Muscle of back (tissue), 13 donors: ENCODE data around the gene GLA. TPM values are rescaled to one million over a fixed set of nuclear protein-coding genes. Genes with fewer than 3 reads are reported as not detected.

Experiments
- DNase-seq, 3 donors: peaks; one replicate each; pipeline versions ENCODE4 v3.0.0 to v3.0.0-alpha.2; 2013
- long read RNA-seq, 9 donors: transcript quantifications; one replicate each; lab custom pipeline, GENCODE V29; 2026
- polyA plus RNA-seq, 10 donors: library from polyadenylated mRNA; unstranded; fragments of 120-200 nt; gene quantifications; one replicate each; pipeline ENCODE4 v1.2.1, GENCODE V29; 2013; ENCODE audit not compliant: insufficient read length in 10 of 10

Gene GLA
- 10 to 100 TPM; 15.2 to 25.6 (median 17.5) TPM for polyA plus RNA-seq
- long read RNA-seq, donor 1, partial matches to known transcripts: 0 of 5 reads
- long read RNA-seq, donor 1, other reads (novel, unspliced or antisense): 0 of 5 reads
- long read RNA-seq, donor 2, partial matches to known transcripts: 0 of 6 reads
- long read RNA-seq, donor 2, other reads (novel, unspliced or antisense): 0 of 6 reads
- long read RNA-seq, donor 3: 0 reads
- long read RNA-seq, donor 4, partial matches to known transcripts: 0 of 4 reads
- long read RNA-seq, donor 4, other reads (novel, unspliced or antisense): 0 of 4 reads
- long read RNA-seq, donor 5, partial matches to known transcripts: 0 of 3 reads
- long read RNA-seq, donor 5, other reads (novel, unspliced or antisense): 0 of 3 reads
- long read RNA-seq, donor 6, partial matches to known transcripts: 0 of 5 reads
- long read RNA-seq, donor 6, other reads (novel, unspliced or antisense): 0 of 5 reads
- long read RNA-seq, donor 7, transcript GLA-201 (7 exons, 1,318 nt): major isoform, 5 of 6 reads
- long read RNA-seq, donor 7, partial matches to known transcripts: 0 of 6 reads
- long read RNA-seq, donor 7, other reads (novel, unspliced or antisense): 0 of 6 reads
- long read RNA-seq, donor 8, partial matches to known transcripts: 0 of 2 reads
- long read RNA-seq, donor 8, other reads (novel, unspliced or antisense): 0 of 2 reads
- long read RNA-seq, donor 9, partial matches to known transcripts: 0 of 1 reads
- long read RNA-seq, donor 9, other reads (novel, unspliced or antisense): 0 of 1 reads

DNA sequence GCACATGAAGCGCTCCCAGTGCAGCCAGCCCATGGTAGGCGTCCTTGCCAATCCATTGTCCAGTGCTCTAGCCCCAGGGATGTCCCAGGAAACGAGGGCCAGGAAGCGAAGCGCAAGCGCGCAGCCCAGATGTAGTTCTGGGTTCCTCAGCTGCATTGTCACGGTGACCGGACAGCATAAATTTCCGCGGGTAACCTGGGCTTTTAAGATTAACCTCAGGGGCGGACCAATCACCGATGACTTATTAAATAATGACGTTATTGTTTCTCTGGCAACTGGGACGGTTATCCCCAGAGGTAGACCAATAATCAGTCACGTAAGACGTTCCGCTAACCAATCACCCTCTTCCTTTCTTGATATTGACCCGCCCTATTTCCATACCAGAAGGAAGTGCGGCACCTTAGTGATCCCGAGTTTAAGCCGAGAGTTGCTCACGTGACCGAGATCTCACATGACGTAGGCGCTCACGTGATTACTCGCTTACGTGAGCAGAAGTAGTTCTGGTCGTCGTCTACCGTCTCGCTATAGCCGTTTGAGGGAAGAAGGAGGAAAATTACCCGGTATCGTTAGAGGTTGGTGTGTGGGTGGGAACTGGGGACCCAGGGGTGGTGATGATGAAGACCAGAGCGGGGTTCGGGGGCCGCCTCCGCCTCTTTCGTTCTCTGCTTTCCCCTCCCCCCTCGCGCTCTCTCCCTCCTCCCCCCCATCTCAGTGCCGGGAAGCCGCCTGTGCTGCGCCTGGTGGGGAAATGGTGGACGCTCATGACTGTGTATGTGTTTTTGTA, at the start of gene GLA, which contains the start of gene HNRNPH2:
Gene GLA, minus strand, starts transcription at position 178 of the 784 bp plus-strand sequence. Its CDS starts 22 bp downstream, at position 156.
Gene HNRNPH2, plus strand, starts transcription at position 475 of the 784 bp plus-strand sequence. CDS start 3,767 bp downstream, outside the sequence.
- DNase-seq: peak; percentile 96 to 97 (median 97)

DNA sequence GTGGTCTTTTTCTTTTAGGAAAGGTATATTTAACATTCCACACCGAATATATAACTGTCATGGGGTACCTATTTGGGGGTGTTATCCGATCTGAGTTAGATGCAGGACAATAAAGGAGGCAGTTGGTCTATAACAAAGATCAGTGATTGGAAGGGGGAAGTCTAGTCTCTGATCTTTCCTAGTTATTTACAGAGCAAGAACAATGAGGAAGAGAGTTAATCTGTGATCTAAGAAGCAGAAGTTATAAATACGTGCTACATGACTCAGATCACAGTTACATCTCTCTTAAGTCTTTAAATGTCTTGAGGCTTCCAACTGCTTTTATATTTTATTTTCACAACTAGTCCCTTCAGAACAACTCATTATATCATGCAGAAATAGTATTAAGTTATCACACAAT, 44.3 kb upstream of the GLA start:
- no peak for DNase-seq

DNA sequence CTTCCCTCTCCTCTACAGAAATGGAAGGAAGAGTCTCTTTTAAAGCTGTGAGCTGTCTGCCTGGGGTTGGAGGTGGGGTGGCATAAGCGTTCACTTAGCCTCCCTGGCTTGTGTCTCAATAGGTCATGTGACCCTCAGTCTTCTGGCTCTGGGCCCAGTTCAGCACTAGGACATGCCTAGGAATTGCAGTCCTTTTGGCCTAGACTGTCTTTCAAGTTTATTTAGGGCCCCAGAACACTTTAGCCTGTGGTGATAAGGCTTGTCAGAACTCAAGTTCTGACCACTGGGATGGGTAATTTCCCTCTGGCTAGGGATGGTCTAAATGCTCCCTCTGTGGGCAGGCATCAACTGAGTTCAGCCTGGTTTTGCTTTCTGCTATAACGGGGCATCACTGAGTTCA, 43.2 kb upstream of the GLA start:
- peak in 1 of 3 donors; percentile 7 for DNase-seq

DNA sequence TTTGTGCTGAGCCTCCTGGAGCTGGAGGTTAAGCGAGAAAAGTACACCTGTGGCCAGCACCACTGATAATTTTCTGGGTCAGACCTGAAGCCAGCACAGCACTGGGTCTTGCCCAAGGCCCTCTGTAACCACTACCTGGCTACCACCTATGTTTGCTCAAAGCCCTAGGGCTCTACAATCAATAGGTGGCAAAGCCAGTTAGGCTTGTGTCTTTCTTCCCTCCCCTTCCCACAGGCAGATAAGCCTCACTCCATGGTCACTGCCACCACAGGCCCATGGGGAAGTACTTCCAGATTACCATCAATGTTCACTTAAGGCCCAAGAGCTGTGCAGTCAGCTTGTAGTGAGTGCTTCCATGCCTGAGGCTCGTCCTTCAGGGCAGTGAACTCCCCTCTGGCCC, 42.4 kb upstream of the GLA start:
- DNase-seq: no peak

DNA sequence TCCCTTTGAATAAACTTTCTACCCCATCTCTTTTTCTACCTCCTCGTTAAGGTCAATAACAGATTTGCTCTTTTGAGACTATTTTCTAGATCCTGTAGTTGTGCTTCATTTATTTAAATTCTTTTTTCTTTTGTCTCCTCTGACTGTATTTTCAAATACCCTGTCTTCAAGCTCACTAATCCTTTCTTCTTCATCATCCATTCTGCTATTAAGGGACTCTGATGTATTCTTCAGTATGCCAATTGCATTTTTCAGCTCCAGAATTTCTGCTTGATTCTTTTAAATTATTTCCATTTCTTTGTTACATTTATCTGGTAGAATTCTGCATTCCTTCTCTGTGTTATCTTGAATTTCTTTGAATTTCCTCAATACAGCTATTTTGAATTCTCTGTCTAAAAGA, 41.6 kb upstream of the GLA start:
- no peak for DNase-seq

DNA sequence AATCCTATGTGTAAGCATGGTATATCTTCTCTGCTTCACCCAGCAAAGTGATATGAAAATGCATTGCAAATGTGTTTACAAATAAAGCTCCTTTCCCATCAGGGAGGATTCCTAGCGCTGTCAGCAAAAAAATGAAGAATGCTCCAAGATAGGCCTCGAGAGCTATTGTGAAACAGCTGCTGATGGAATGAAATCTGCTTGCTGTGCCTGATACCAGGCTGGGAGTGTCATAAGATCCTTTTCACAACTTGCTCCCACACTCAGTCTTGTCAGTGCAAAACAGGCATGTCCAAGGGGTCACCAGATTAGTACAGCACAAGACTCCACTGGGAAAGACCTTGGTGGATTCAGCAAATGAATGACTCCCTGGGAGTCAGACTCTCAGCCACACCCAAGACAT, 34.4 kb upstream of the GLA start:
- no peak for DNase-seq

DNA sequence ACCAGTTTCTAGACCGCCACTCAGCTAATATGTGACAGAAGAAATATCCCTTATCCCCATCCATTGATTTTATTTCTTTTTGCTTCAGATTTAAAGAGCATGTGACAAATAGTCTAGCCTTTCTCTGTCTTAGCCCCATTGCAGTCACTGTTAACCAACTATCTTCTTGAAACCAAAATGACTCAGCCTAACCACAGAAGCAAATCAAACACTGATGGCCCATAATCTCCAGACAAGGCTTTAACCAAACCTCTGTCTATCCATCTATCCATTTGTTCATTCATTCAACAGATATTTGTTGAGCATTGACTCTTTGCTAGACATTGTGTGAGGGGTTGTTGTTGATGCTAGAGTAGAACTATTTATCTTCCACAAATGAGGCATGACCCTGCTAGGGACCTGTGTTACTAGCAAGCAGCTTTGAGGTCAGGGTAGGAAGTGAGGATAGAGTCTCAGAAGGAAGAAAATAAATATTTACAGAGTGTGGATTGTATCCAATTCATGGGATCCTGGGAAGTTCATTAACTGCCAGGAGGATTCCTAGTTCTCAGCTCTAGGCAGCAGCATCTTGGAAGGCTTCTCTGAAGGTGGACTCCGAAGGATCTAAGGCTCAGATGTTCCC, 22.8 kb upstream of the GLA start:
- no peak for DNase-seq

DNA sequence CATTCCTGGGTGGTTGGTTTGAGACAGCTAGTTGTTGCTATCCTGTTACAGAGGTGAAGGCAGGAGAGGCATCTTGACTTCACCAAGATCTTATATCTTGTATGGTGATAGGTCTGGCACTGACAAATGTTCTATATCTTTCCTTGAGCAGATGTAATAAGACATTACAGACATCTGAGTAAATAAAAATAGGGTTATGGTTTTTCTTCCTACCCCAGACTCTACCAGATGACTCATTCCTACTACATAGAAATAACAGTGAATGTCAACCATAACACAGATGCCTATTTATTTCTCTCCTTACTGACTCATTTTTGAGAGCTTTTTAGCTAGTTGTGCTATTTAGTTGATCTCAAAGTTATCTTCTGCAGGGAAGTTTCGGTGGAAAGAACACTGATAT, 22.2 kb upstream of the GLA start:
- DNase-seq: peak in 1 of 3 donors; percentile 33

DNA sequence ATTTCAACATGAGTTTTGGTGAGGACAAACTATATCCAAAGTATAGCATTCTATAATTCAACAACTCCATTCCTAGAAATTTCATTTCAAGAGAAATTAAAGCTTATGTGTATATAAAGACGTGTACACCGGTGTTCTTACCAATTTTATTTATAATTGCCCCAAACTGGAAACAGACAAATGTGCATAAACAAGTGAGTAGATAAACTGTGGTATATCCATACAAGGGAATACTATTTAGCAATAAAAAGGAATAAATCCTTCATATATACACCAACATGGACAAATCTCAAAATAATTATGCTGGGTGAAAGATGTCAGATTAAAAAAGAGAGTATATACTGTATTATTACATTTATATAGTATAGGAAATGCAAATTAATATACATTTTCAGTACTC, 20.2 kb upstream of the GLA start:
- no peak for DNase-seq

DNA sequence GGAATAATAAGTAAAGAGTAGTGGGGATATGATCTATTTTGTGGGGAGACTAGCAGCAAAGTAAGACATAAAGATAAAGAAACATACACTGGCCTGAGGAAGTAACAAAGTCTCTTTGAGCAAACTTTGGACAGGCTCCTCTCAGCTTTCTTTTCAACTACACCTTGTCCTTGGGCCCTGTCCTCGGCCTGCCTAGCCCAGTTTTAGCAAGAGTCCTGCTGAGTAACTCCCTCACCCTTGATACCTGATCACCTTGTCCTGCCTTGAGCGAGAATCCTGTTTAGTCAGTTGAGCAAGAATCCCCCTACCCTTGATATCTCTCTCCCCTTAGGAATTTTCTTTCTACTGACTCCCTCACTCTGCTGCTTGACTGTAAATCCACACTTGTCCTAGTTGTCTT, 11.8 kb upstream of the GLA start:
- DNase-seq: no peak

DNA sequence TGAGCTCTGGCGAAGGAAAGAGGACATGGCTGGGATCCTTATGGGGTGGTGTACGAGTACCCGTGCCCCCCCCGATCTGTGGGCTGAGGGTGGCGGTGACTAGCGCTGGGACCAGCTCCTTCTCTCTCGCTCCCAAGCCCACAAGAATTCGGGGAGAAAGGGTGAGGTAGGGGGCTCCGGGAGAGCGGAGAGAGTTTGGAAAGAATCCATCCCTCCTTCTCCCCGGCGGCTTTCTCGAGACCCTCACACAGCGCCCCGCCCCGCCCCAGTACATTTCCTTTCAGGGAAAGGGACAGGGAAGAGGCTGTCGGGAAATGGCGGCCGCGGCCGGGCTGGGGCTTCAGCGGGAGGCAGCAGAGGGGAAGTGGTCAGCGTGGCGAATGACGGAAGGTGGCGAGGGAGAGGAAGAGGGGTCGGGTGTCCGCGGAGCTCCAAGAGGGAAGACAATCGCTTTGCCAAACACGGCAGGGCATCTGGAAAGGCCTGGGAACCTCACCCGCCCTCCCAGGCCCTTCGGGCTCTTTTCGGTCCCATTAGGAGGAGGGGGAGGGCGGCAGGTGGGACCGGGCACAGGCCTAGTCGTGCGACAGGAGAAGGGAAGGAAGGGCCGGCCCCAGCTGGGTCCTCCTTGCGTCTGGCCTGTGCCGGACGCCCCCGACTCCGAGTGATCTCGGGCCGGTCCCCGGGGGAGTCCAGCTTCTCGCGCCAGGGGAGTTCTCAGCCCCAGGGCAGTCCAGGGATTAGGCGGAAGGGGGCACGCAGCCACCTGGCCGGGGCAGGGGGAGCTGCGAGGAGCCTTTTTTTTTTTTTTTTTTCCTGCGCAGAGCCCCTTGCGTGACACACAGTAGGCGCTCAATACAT, 10.5 kb upstream of the GLA start:
- peak; percentile 32 to 88 (median 59) for DNase-seq

DNA sequence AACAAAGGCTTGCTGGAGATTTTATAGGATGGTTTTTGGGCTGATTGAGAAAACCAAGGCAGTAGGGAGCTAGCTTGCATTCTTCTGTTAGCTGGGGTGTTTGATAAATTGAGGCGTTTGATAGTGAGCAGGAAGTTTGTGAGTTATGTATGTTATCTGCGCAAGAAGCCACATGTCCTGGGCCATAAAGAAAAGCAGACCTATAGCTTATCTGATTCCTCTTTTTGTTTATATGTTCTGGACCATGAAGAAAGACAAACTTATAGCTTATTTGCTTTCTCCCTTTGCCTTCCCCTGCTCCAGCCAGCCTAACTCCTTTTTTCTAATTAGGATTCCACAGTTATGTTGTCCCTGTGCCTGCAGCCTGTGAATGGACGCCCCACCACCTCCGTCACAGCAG, 9.5 kb upstream of the GLA start:
- DNase-seq: no peak

DNA sequence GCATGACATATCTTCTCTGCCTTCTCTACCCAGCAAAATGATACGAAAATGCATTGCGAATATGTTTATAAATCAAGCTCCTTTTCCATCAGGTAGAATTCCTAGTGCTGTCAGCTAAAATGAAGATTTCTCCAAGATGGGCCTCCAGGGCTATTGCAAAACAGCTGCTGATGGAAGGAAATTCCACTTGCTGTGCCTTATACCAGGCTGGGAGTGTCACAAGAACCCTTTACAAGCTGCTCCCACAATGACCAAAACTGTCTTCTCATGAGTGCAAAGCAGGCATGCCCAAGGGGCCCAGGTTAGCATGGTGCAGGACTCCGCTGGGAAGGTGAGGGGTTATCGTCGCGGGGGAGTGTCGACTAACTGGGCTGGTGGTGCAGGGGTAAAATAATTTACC, 9.0 kb upstream of the GLA start:
- no peak for DNase-seq

DNA sequence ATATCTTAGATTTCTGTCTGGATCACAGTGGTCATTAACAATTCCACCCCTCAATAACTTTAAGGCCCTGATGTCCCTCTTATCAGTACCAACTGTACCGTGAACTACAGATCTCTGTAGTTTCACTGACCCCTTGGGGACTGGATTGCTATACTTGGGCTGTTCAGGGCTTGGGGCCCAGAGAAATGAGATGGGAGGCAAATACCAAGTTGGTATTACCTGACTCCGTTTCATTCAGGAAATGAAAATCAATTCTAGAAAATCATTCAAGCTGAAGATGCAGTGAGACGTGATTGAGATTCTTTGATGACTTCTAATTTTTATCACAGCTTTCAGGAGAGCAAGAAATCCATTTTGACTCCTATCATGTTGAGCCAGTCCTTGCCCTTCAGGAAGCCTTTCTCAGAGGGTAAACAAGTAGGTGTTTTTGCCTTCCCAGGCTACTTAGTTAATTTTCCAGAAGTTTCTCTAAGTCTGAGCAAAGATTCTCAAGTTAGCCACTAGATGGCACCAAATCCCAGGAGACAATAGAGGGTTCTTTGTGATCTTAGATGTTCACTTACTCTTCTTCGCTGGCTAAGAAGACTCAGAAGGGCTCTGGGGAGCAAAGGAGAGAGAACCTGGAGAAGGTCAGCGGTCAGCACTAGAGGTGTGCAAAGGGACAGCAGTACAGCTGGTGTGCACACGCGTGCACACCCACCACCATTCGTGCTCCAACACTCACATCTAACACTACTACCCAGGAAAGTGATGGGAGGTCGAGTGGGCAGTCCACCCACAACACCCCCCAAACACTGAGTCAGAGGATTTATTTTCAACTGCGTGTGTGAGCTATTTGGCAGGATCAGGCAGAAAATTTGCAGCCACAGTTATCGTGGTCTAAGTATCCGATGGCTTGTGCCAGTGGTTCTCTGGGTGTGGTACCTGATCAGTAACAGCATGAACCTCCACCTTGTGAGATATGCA, 7.7 kb upstream of the GLA start:
- DNase-seq: peak; percentile 61 to 76 (median 66)

DNA sequence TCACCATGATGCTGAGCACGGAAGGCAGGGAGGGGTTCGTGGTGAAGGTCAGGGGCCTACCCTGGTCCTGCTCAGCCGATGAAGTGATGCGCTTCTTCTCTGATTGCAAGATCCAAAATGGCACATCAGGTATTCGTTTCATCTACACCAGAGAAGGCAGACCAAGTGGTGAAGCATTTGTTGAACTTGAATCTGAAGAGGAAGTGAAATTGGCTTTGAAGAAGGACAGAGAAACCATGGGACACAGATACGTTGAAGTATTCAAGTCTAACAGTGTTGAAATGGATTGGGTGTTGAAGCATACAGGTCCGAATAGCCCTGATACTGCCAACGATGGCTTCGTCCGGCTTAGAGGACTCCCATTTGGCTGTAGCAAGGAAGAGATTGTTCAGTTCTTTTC, 4.3 kb upstream of the GLA start:
- DNase-seq: no peak

DNA sequence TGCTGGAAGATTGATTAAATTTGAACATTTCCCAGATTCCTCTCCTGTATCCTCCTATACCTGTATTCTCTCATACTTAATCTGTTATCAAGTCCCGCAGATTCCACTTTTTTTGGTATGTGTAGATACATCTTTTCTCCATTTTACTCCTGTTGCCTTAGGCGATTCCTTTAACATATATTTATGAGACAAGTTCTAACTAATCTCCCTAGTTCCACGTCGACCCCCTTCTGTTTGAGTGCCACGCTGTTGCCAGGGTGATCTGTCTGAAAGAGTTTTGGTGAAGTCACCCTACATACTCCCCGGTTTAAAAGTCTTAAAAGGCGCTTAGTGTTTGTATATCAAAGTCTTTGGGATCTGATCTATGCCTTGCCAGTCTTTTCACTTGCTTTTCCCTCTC, 2.7 kb upstream of the GLA start:
- DNase-seq: no peak

DNA sequence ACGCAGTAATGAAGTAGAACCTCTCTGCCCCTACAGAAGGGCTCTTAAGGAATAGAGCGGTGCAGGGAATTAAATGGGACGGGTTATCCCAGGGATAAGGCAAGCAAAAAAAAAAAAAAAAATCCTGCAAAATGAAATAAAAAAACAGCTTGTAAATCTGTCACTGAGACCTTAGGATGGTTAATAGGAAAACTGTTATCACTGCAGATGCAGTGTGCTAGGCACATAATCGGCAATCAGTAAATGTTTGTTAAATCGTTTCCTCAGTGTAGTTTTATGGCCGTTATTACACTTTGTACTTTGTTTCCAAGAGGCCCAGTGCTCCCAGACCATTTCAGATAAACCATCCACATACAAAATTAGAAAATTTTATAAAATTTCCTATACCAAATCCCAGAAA, 1.3 kb upstream of the GLA start:
- no peak for DNase-seq

DNA sequence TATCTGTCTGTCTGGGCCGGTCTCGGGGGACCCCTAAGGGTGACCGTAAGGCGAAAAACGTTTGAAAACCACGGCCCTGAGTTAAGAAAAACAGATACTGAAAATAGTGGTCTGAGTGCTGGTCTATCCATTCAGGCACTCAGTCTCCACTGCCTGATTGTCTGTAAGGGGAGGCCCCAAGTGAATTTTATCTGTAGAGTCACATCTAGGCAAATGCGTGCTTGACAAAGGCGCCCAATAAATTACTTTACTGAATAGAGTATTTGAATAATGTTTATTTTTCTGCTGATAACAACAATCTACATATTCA, 762 bp upstream of the GLA start:
- DNase-seq: no peak

DNA sequence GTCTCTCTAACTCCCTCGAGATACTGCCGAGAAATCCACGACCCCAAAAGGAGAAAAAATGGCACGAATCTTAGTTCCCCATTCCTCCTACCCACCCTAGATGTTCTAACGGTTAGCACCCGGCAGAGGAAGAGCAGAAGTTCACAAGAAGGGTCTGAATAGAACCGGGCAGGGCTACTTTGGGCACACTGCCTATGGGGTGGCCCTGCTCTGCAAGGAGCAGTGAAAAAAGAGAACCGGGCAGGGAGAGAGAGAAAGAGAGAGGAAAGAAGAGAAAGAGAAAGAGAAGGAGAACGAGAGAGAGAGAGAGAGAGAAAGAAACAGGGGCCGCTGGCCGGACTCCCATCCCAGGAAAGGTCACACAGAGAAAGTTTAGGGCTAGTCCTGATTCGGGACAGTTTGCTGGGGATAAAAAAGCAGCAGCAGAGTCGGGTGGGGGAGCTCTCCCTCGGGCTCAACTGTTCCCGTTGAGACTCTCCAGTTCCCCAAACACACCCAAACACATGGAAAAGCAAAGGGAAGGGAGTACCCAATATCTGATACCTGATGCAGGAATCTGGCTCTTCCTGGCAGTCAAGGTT, 468 bp downstream of the GLA start:
- peak in 1 of 3 donors; percentile 63 for DNase-seq
